ENCODE results near the gene MEF2B.

The MEF2B gene

GRCh38 chr19:19098084-19098702 lies 71.9 kb downstream of the MEF2B start:
- TF ChIP-seq POLR2AphosphoS5 (IDR thresholded peaks at IDR 0.05; ENCODE audit: low read depth, low read length), result no peak
- no peak for TF ChIP-seq FOXP2 (optimal IDR thresholded peaks at IDR 0.05; ENCODE audit: borderline replicate concordance, extremely low read depth, extremely low read length, insufficient read depth)
- no peak for TF ChIP-seq TAF1 (IDR thresholded peaks at IDR 0.05; ENCODE audit: borderline replicate concordance, insufficient read depth, low read length)
- TF ChIP-seq REST (IDR thresholded peaks at IDR 0.05; ENCODE audit: insufficient read depth in 1 of 2, low read depth in 2 of 2, low read length in 2 of 2), result no peak
- TF ChIP-seq SIN3A (IDR thresholded peaks at IDR 0.05; ENCODE audit: borderline replicate concordance, insufficient read depth, low read length), result no peak

GRCh38 chr19:19096641-19097627 lies 73.1 kb downstream of the MEF2B start:
- TF ChIP-seq REST (IDR thresholded peaks at IDR 0.05; ENCODE audit: insufficient read depth in 1 of 2, low read depth in 2 of 2, low read length in 2 of 2), result no peak
- TF ChIP-seq FOXP2 (optimal IDR thresholded peaks at IDR 0.05; ENCODE audit: borderline replicate concordance, extremely low read depth, extremely low read length, insufficient read depth), result no peak
- TF ChIP-seq SIN3A (IDR thresholded peaks at IDR 0.05; ENCODE audit: borderline replicate concordance, insufficient read depth, low read length), result no peak
- no peak for TF ChIP-seq TAF1 (IDR thresholded peaks at IDR 0.05; ENCODE audit: borderline replicate concordance, insufficient read depth, low read length)
- no peak for TF ChIP-seq POLR2AphosphoS5 (IDR thresholded peaks at IDR 0.05; ENCODE audit: low read depth, low read length)

GRCh38 chr19:19095691-19096090 lies 74.4 kb downstream of the MEF2B start:
- TF ChIP-seq SIN3A (IDR thresholded peaks at IDR 0.05; ENCODE audit: borderline replicate concordance, insufficient read depth, low read length) (no peak), TAF1 (IDR thresholded peaks at IDR 0.05; ENCODE audit: borderline replicate concordance, insufficient read depth, low read length) (no peak), REST (IDR thresholded peaks at IDR 0.05; ENCODE audit: insufficient read depth in 1 of 2, low read depth in 2 of 2, low read length in 2 of 2) (no peak), FOXP2 (optimal IDR thresholded peaks at IDR 0.05; ENCODE audit: borderline replicate concordance, extremely low read depth, extremely low read length, insufficient read depth) (no peak), POLR2AphosphoS5 (IDR thresholded peaks at IDR 0.05; ENCODE audit: low read depth, low read length) (no peak)

Data from PFSK-1 (cell line).